SU-DHL-6 (cell line): ENCODE results near the gene SMOC1.

Experiments
- EZH2phosphoT487 ChIP-seq: fragments of 200-600 bp; sonication (generic), shearing (Covaris generic); conservative IDR thresholded peaks from 2 replicates; pipeline ENCODE4 v1.6.1; 2018; ENCODE audit warnings: mild to moderate bottlenecking, antibody characterized with exemption, low read length, moderate library complexity, mixed read lengths
- TF ChIP-seq, protein P1 (sequence below): fragments of 200-600 bp; sonication (generic); IDR thresholded peaks from one replicate; pipeline ENCODE4 v1.5.1; 2017; ENCODE audit warnings: antibody characterized with exemption, mild to moderate bottlenecking, low read length, moderate library complexity; ENCODE audit not compliant: insufficient read depth, poor library complexity, severe bottlenecking

DNA sequence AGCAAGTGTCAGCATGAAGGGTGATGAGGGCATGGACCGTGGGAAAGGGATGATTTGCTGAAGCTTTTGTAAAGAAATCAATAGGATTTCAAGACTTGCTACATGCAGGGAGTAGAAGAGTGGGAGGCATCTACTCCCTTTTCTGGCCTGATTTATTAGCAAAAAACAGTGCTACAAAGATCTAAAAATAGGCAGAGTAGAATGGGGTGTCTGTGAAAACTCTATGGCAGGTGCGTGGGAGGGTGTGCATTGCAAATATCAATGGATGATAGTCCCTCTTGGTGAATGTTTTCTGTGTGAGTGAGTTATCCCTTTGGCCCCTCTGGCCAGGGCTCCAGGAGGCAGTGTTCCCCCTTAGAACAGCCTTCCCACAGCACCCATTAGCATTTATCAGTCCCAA lies 139.0 kb downstream of the SMOC1 start:
- TF ChIP-seq, protein P1, sequence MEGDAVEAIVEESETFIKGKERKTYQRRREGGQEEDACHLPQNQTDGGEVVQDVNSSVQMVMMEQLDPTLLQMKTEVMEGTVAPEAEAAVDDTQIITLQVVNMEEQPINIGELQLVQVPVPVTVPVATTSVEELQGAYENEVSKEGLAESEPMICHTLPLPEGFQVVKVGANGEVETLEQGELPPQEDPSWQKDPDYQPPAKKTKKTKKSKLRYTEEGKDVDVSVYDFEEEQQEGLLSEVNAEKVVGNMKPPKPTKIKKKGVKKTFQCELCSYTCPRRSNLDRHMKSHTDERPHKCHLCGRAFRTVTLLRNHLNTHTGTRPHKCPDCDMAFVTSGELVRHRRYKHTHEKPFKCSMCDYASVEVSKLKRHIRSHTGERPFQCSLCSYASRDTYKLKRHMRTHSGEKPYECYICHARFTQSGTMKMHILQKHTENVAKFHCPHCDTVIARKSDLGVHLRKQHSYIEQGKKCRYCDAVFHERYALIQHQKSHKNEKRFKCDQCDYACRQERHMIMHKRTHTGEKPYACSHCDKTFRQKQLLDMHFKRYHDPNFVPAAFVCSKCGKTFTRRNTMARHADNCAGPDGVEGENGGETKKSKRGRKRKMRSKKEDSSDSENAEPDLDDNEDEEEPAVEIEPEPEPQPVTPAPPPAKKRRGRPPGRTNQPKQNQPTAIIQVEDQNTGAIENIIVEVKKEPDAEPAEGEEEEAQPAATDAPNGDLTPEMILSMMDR: no peak
- TF ChIP-seq EZH2phosphoT487: no peak
